Measurements from ENCODE around the gene HEXIM2. TPM values are rescaled to one million over a fixed set of nuclear protein-coding genes. Genes with fewer than 3 reads are reported as not detected.

HEXIM2 gene
- total and polyA plus RNA-seq, 2 of the 4 experiments (the other 2 are of a cell fraction): 4.5 to 6.1 TPM

GRCh38 chr17:45171338-45172231 lies 9.9 kb downstream of the HEXIM2 start:
- H3K56ac ChIP-seq (ENCODE audit: extremely low read depth, insufficient read depth, low read length): peak overlapping the region; percentile 35; the same call in 1 of the 2 replicates
- H3K9me1 ChIP-seq (ENCODE audit: insufficient read depth, low read length): peaks cover 33% of the 10 kb centered on the region
- peak overlapping the region; percentile 98 to 99 for H4K8ac ChIP-seq (ENCODE audit: low read depth in 2 of 2, low read length in 2 of 2)
- ATAC-seq (ENCODE audit: low read depth) (peak; percentile 25), DNase-seq (no peak)
- ChIA-PET POLR2A (ENCODE audit: unreplicated experiment) (interaction anchor here (1.5 to 2.2 kb wide), 2 partner anchors 10 to 26 kb away, joined by 3 to 6 read pairs; partner anchors contain the start of gene HEXIM2), CTCF (interaction anchor here (0.8 to 1.7 kb wide), 4 partner anchors 10 to 36 kb away, joined by 3 to 7 read pairs (median 4); partner anchors contain the start of genes ACBD4 and HEXIM2)
- H3K79me1 ChIP-seq (ENCODE audit: low read depth in 1 of 2, low read length in 2 of 2): peaks cover 0 to 19% of the 10 kb centered on the region in 2 experiments; a peak in 1 of 4 replicates
- intact Hi-C loops (cut with micrococcal nuclease): no loop called here
- peak overlapping the region; percentile 87 for H2AK5ac ChIP-seq (ENCODE audit: low read depth, low read length)
- BruUV-seq (replicated peaks): no TSS peak
- H2BK120ac ChIP-seq (ENCODE audit: low read depth, low read length): peak overlapping the region; percentile 88
- H4K20me1 ChIP-seq (ENCODE audit: insufficient read depth, low read length): no peaks in the 10 kb centered on the region
- WGBS, 2 experiments (ENCODE audit: extremely low coverage in 2 of 2, insufficient read length in 1 of 2): 39% methylated on average over 8 of the region's 20 CpGs; no CpG with 5 or more reads in 1 of the 2 experiments
- H3K14ac ChIP-seq (replicated peaks; ENCODE audit: low read depth, low read length): peak overlapping the region; percentile 91
- H3K4me1 ChIP-seq (ENCODE audit: control insufficient read depth, insufficient read depth, low read length): peaks cover 30% of the 10 kb centered on the region
- no peak overlapping the region for H3K4me3 ChIP-seq (ENCODE audit: insufficient read depth, low read depth, low read length)
- H3K23ac ChIP-seq (ENCODE audit: low read depth, low read length): peak overlapping the region; percentile 96
- peak overlapping the region; percentile 48 for H3K18ac ChIP-seq (ENCODE audit: low read depth, low read length)
- H2BK15ac ChIP-seq (ENCODE audit: low read depth, low read length): peak overlapping the region; percentile 91; the same call in 2 of the 3 replicates
- H3K36me3 ChIP-seq (ENCODE audit: control insufficient read depth, insufficient read depth, low read length): peaks cover 4% of the 10 kb centered on the region; the same call in 1 of the 2 replicates
- peak overlapping the region; percentile 80 for H2BK20ac ChIP-seq (ENCODE audit: low read depth, low read length)
- in situ Hi-C loops (cut with MboI; ENCODE audit: low sequenced_read_pairs): no loop called here
- peak overlapping the region; percentile 93 for H2AFZ ChIP-seq (replicated peaks; ENCODE audit: low read length, poor library complexity)
- no peaks in the 10 kb centered on the region for H3K27me3 ChIP-seq (ENCODE audit: control insufficient read depth, insufficient read depth, low read length)
- H3K9ac ChIP-seq (ENCODE audit: low read depth, low read length): peak overlapping the region; percentile 60
- dilution Hi-C loops (cut with HindIII; ENCODE audit: low sequenced_read_pairs, unreplicated experiment): no loop called here
- peak overlapping the region; percentile 95 for H2AK9ac ChIP-seq (replicated peaks; ENCODE audit: low read depth, low read length, poor library complexity)
- H3K9me3 ChIP-seq (ENCODE audit: control insufficient read depth, insufficient read depth, low read length): no peaks in the 10 kb centered on the region
- H4K91ac ChIP-seq (ENCODE audit: insufficient read depth, low read depth, low read length): peak overlapping the region; percentile 96
- H3K4me2 ChIP-seq (ENCODE audit: low read depth, low read length): peak overlapping the region; percentile 33
- peak overlapping the region; percentile 96 for H3K4ac ChIP-seq (ENCODE audit: low read depth, low read length)
- peak overlapping the region; percentile 71 for H3K27ac ChIP-seq (ENCODE audit: insufficient read depth, low read length)
- H2BK5ac ChIP-seq (ENCODE audit: low read depth, low read length, poor library complexity, severe bottlenecking): peak overlapping the region; percentile 76
- H4K5ac ChIP-seq (ENCODE audit: low read depth, low read length): peak overlapping the region; percentile 83
- TF ChIP-seq NFE2L2 (IDR thresholded peaks at IDR 0.05; ENCODE audit: low read depth, low read length) (no peak), RAD21 (IDR thresholded peaks at IDR 0.05; ENCODE audit: low read length) (no peak), MXI1 (IDR thresholded peaks at IDR 0.05; ENCODE audit: borderline replicate concordance, low read depth, low read length) (no peak), CHD1 (IDR thresholded peaks at IDR 0.05; ENCODE audit: low read depth, low read length) (no peak), FOS (IDR thresholded peaks at IDR 0.05; ENCODE audit: low read depth, low read length) (no peak), CEBPB (IDR thresholded peaks at IDR 0.05; ENCODE audit: low read depth, low read length) (no peak), RCOR1 (IDR thresholded peaks at IDR 0.05; ENCODE audit: insufficient replicate concordance, low read length) (no peak), POLR2A (IDR thresholded peaks at IDR 0.05; ENCODE audit: low read depth, low read length) (no peak), RFX5 (IDR thresholded peaks at IDR 0.05; ENCODE audit: low read depth, low read length) (no peak), ELK1 (IDR thresholded peaks at IDR 0.05; ENCODE audit: borderline replicate concordance, low read depth, low read length) (no peak), USF2 (IDR thresholded peaks at IDR 0.05; ENCODE audit: low read depth, low read length) (no peak), BHLHE40 (IDR thresholded peaks at IDR 0.05; ENCODE audit: low read depth, low read length) (no peak), MAZ (IDR thresholded peaks at IDR 0.05; ENCODE audit: borderline replicate concordance, low read depth, low read length) (no peak), SMC3 (IDR thresholded peaks at IDR 0.05; ENCODE audit: low read depth, low read length) (no peak)

Measured in IMR-90 (cell line).